ENCODE data around the gene HOXA10. TPM values are rescaled to one million over a fixed set of nuclear protein-coding genes. Genes with fewer than 3 reads are reported as not detected.

The HOXA10 gene
- total RNA-seq, 1 donor from 2014 or later: 36.7 TPM

DNA sequence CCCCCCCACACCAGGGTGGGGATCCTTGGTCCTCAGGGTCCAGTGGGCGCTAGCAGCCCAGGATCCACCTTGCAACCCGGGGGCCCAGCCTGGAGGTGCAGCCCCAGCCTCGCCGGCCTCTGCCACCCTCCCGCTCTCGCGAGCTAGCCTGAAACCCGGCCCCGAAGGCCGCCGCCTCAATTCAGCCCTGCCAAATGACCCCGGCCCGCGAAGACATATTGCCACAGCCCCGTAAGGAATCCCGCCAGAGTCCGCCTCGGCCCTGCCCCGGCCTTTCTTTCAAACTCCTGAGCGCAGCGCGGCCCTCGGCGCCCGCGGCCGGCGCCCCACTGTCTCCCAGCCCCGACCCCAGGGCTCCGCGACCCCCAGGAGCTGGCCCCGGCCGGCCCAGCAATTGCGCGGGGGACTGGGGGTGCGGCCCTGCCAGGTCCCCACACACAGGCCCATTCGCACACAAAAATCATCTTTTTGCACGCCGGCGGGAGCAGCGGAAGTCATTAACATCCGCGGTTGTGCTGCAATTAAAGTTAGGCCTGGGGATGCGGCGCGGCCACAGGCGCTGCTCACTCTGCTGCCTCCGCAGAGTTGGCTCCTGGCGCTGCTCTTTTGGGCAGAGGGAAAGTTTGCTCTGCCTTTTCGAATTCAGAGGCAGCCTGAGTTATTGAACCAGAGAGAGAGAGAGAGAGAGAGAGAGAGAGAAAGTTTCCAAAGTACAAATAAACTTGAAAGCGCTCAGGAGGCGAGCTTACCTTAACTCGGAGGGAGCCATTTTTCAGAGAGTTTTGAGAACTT is 34.6 kb downstream of the HOXA10 start:
- no peak for DNase-seq (ENCODE audit: low read depth)
- TF ChIP-seq, protein P1, sequence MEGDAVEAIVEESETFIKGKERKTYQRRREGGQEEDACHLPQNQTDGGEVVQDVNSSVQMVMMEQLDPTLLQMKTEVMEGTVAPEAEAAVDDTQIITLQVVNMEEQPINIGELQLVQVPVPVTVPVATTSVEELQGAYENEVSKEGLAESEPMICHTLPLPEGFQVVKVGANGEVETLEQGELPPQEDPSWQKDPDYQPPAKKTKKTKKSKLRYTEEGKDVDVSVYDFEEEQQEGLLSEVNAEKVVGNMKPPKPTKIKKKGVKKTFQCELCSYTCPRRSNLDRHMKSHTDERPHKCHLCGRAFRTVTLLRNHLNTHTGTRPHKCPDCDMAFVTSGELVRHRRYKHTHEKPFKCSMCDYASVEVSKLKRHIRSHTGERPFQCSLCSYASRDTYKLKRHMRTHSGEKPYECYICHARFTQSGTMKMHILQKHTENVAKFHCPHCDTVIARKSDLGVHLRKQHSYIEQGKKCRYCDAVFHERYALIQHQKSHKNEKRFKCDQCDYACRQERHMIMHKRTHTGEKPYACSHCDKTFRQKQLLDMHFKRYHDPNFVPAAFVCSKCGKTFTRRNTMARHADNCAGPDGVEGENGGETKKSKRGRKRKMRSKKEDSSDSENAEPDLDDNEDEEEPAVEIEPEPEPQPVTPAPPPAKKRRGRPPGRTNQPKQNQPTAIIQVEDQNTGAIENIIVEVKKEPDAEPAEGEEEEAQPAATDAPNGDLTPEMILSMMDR (conservative IDR thresholded peaks at IDR 0.05; ENCODE audit: low read depth, low read length): no peak
- H3K4me3 ChIP-seq (ENCODE audit: low read depth, low read length): peak overlapping the region; percentile 75

DNA sequence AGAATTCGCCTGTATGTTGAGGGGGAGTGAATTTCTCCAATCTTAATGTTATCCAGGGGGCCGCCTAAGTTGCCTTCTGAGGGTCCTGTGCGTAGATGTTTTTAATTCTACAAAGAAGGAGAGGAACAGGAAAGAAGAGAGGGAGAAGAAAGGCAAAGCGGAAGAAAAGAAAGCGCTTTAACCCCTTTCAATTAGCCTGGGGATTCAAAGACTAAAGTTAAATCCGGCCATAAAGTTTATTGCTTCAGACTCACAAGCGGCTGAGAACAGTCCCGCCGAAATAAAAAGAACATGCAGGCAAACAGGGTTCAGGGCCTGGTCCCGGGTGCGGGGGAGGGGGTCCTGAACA is 35.2 kb downstream of the HOXA10 start:
- DNase-seq (ENCODE audit: low read depth): no peak
- H3K4me3 ChIP-seq (ENCODE audit: low read depth, low read length): peak overlapping the region; percentile 75
- TF ChIP-seq, protein P1 (conservative IDR thresholded peaks at IDR 0.05; ENCODE audit: low read depth, low read length): no peak

DNA sequence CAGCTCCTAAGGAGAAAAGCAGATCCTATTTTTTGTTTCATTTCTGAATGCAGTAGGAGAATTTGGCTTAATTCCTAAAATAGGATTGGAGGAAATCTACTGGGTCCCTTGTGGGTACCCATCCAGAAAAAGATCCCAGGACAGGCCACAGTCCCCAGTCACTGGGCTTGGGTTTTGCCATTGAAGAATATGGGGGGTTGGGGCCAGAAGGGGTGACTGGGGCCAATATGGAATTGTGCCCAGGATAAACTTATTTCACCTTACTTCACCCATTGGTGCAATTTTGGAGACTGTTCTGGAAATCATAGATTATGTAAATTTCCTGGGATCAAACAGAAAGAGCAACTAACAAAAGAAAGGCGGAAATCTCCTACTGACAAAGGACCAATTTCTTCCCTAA is 35.6 kb downstream of the HOXA10 start:
- DNase-seq (ENCODE audit: low read depth): no peak
- H3K4me3 ChIP-seq (ENCODE audit: low read depth, low read length): peak overlapping the region; percentile 75
- TF ChIP-seq, protein P1 (conservative IDR thresholded peaks at IDR 0.05; ENCODE audit: low read depth, low read length): no peak

DNA sequence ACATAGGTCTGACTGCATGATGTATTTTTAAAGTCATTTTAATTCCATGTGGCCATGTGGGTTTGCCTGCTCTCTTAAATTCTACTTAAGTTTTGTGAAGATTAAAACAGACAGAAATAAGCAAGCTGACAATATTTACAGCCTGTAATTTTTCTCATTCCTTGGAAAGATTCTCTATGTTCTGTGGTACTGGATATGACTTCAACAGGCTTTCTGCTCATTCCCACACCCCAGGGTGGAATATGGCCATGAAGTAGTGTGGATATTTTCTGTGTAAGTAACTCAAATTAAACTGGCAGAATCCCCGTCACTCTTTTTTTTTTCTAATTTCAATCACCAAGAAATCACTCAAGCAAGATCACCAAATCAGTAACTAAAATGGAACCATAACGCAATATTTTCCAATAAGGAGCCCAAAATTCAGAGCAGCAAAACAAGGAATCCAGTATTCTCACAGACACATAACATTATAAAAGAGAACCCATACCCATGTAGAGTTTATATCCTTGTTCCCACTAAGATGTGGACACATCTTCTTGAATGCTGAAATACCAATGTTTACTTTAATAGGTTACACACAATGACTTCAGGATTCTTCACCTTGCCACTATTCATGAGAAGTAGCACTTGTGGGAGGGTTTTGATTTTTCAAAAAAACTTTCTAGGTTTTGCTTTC is 36.3 kb downstream of the HOXA10 start:
- H3K4me3 ChIP-seq (ENCODE audit: low read depth, low read length): no peak overlapping the region
- TF ChIP-seq, protein P1 (conservative IDR thresholded peaks at IDR 0.05; ENCODE audit: low read depth, low read length): no peak
- DNase-seq (ENCODE audit: low read depth): no peak

DNA sequence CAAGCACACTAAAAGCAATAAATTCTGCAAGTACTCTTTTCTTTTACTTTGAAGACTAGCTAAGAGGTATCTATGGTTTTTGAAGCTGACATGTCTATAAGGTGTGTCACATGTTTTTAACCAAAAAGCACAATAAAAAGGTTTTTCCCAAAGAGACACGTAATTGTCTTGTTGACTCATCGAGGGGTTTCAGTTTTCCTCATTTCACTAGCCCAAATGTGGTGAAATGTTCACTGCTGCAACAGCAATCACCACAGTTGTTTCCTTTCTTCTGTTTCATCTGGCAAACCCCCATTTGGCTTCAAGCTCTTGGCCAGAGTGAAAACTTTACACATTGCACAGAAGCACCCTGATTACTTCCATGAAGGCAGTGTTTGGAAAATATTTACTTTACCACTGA is 39.7 kb downstream of the HOXA10 start:
- no peak for DNase-seq (ENCODE audit: low read depth)
- TF ChIP-seq, protein P1 (conservative IDR thresholded peaks at IDR 0.05; ENCODE audit: low read depth, low read length): no peak
- H3K4me3 ChIP-seq (ENCODE audit: low read depth, low read length): no peak overlapping the region

DNA sequence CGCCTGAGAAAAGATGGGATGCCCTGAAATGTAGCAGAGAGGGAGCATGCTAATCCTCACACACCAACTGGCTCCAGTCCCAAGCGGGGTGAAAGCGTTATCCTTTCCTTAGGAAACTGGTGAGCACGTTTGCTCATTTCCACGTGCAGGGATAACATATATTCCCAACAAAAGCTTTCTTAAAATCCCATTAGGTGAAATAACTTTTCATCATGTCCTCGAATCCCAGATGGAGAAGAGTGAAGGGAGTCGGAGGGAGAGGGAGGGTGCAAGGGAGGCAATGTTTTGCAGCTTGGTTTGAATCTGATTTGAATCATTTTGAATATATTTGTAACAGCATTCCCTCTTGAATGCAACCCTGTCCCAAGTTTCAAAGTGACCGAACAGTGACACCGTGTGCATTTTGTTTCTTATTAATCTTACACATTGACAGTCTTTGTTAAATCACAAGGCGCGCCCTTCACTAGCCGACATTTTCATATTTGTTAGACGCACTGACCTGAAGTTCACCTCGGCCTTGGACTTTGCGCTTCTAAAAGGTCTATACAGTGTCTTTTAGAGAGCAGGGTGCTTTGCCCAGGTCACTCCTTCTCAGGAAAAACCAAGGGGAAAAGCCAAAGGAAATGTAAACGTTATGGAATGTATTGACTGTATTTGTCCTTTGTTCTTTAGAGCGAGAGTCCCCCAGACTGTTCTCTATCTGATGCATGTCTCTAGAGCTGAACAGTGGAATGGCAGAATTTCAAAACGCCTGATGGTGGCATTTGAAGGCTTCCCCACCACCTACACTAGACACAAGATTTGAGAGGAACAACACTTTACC is 40.5 kb downstream of the HOXA10 start:
- TF ChIP-seq, protein P1 (conservative IDR thresholded peaks at IDR 0.05; ENCODE audit: low read depth, low read length): peak; percentile 3
- peak overlapping the region; percentile 3 for H3K4me3 ChIP-seq (ENCODE audit: low read depth, low read length)
- no peak for DNase-seq (ENCODE audit: low read depth)
